ENCODE results near the gene OR6C68. TPM values are rescaled to one million over a fixed set of nuclear protein-coding genes. Genes with fewer than 3 reads are reported as not detected.

Gene OR6C68
- total and polyA plus RNA-seq, 2 of the 4 experiments (the other 2 are of a cell fraction), result not detected

- in situ Hi-C loops (cut with MboI; ENCODE audit: low sequenced_read_pairs) (no loop called here), dilution Hi-C loops (cut with HindIII; ENCODE audit: low sequenced_read_pairs, unreplicated experiment) (no loop called here), intact Hi-C loops (cut with micrococcal nuclease) (no loop called here)
- Histone ChIP-seq H3K9me3 (ENCODE audit: control insufficient read depth, insufficient read depth, low read length) (no peaks in the 10 kb centered on the region), H3K4me2 (ENCODE audit: low read depth, low read length) (no peak overlapping the region), H3K23ac (ENCODE audit: low read depth, low read length) (no peak overlapping the region), H3K79me1 (ENCODE audit: low read depth in 1 of 2, low read length in 2 of 2) (no peaks in the 10 kb centered on the region), H3K4me3 (ENCODE audit: insufficient read depth, low read depth, low read length) (no peak overlapping the region), H3K4me1 (ENCODE audit: control insufficient read depth, insufficient read depth, low read length) (no peaks in the 10 kb centered on the region), H2AK5ac (ENCODE audit: low read depth, low read length) (no peak overlapping the region), H3K9me1 (ENCODE audit: insufficient read depth, low read length) (no peaks in the 10 kb centered on the region), H3K27ac (ENCODE audit: insufficient read depth, low read length) (no peak overlapping the region), H3K27me3 (ENCODE audit: control insufficient read depth, insufficient read depth, low read length) (no peaks in the 10 kb centered on the region), H3K56ac (ENCODE audit: extremely low read depth, insufficient read depth, low read length) (no peak overlapping the region), H2BK5ac (ENCODE audit: low read depth, low read length, poor library complexity, severe bottlenecking) (no peak overlapping the region), H2AFZ (replicated peaks; ENCODE audit: low read length, poor library complexity) (no peak overlapping the region), H4K5ac (ENCODE audit: low read depth, low read length) (no peak overlapping the region), H4K8ac (ENCODE audit: low read depth in 2 of 2, low read length in 2 of 2) (no peak overlapping the region), H3K9ac (ENCODE audit: low read depth, low read length) (no peak overlapping the region), H4K20me1 (ENCODE audit: insufficient read depth, low read length) (no peaks in the 10 kb centered on the region), H3K14ac (replicated peaks; ENCODE audit: low read depth, low read length) (no peak overlapping the region), H3K4ac (ENCODE audit: low read depth, low read length) (no peak overlapping the region), H2BK20ac (ENCODE audit: low read depth, low read length) (no peak overlapping the region), H2BK15ac (ENCODE audit: low read depth, low read length) (no peak overlapping the region), H2AK9ac (replicated peaks; ENCODE audit: low read depth, low read length, poor library complexity) (no peak overlapping the region), H3K36me3 (ENCODE audit: control insufficient read depth, insufficient read depth, low read length) (no peaks in the 10 kb centered on the region), H4K91ac (ENCODE audit: insufficient read depth, low read depth, low read length) (no peak overlapping the region), H2BK120ac (ENCODE audit: low read depth, low read length) (no peak overlapping the region), H3K18ac (ENCODE audit: low read depth, low read length) (no peak overlapping the region)
- WGBS, 2 experiments (ENCODE audit: extremely low coverage in 2 of 2, insufficient read length in 1 of 2), result no CpG with 5 or more reads among the region's 2 CpGs
- TF ChIP-seq MAFK (IDR thresholded peaks at IDR 0.05; ENCODE audit: low read depth, low read length) (no peak), CTCF (conservative IDR thresholded peaks at IDR 0.05; ENCODE audit: low read depth, low read length) (no peak), SMC3 (IDR thresholded peaks at IDR 0.05; ENCODE audit: low read depth, low read length) (no peak), MXI1 (IDR thresholded peaks at IDR 0.05; ENCODE audit: borderline replicate concordance, low read depth, low read length) (no peak), MAZ (IDR thresholded peaks at IDR 0.05; ENCODE audit: borderline replicate concordance, low read depth, low read length) (no peak), USF2 (IDR thresholded peaks at IDR 0.05; ENCODE audit: low read depth, low read length) (no peak), ELK1 (IDR thresholded peaks at IDR 0.05; ENCODE audit: borderline replicate concordance, low read depth, low read length) (no peak), POLR2A (IDR thresholded peaks at IDR 0.05; ENCODE audit: low read depth, low read length) (no peak), CHD1 (IDR thresholded peaks at IDR 0.05; ENCODE audit: low read depth, low read length) (no peak), RAD21 (IDR thresholded peaks at IDR 0.05; ENCODE audit: low read length) (no peak), RFX5 (IDR thresholded peaks at IDR 0.05; ENCODE audit: low read depth, low read length) (no peak), NFE2L2 (IDR thresholded peaks at IDR 0.05; ENCODE audit: low read depth, low read length) (no peak), FOS (IDR thresholded peaks at IDR 0.05; ENCODE audit: low read depth, low read length) (no peak), RCOR1 (IDR thresholded peaks at IDR 0.05; ENCODE audit: insufficient replicate concordance, low read length) (no peak), BHLHE40 (IDR thresholded peaks at IDR 0.05; ENCODE audit: low read depth, low read length) (no peak)
- CTCF ChIA-PET, result no interaction called here
- POLR2A ChIA-PET (ENCODE audit: unreplicated experiment), result no interaction called here
- ATAC-seq (ENCODE audit: low read depth) (no peak), DNase-seq (no peak)
- BruUV-seq (replicated peaks), result no TSS peak
Measured at GRCh38 chr12:55467836-55468235, 24.3 kb upstream of the OR6C68 start.
